Retinal pigment epithelial cell (primary cell): ENCODE results near the gene TUBGCP5.

Source experiments
- DNase-seq: peaks from one replicate; pipeline ENCODE4 v3.0.0-alpha.2; 2010; ENCODE audit warnings: low read depth
- H3K4me3 ChIP-seq: 2 replicates; pipeline ENCODE4 v1.5.1; 2011; ENCODE audit warnings: mild to moderate bottlenecking, low read length, control low read depth, moderate library complexity
- TF ChIP-seq, protein P1 (sequence below): conservative IDR thresholded peaks from 2 replicates; pipeline ENCODE4 v1.5.1; 2011; ENCODE audit warnings: low read depth, low read length, control low read depth, inconsistent platforms

TUBGCP5 gene

GRCh38 chr15:22956257-22956977 is 83.0 kb downstream of the TUBGCP5 start:
- no peak for DNase-seq
- no peak overlapping the region for H3K4me3 ChIP-seq
- TF ChIP-seq, protein P1, sequence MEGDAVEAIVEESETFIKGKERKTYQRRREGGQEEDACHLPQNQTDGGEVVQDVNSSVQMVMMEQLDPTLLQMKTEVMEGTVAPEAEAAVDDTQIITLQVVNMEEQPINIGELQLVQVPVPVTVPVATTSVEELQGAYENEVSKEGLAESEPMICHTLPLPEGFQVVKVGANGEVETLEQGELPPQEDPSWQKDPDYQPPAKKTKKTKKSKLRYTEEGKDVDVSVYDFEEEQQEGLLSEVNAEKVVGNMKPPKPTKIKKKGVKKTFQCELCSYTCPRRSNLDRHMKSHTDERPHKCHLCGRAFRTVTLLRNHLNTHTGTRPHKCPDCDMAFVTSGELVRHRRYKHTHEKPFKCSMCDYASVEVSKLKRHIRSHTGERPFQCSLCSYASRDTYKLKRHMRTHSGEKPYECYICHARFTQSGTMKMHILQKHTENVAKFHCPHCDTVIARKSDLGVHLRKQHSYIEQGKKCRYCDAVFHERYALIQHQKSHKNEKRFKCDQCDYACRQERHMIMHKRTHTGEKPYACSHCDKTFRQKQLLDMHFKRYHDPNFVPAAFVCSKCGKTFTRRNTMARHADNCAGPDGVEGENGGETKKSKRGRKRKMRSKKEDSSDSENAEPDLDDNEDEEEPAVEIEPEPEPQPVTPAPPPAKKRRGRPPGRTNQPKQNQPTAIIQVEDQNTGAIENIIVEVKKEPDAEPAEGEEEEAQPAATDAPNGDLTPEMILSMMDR, result no peak

DNA sequence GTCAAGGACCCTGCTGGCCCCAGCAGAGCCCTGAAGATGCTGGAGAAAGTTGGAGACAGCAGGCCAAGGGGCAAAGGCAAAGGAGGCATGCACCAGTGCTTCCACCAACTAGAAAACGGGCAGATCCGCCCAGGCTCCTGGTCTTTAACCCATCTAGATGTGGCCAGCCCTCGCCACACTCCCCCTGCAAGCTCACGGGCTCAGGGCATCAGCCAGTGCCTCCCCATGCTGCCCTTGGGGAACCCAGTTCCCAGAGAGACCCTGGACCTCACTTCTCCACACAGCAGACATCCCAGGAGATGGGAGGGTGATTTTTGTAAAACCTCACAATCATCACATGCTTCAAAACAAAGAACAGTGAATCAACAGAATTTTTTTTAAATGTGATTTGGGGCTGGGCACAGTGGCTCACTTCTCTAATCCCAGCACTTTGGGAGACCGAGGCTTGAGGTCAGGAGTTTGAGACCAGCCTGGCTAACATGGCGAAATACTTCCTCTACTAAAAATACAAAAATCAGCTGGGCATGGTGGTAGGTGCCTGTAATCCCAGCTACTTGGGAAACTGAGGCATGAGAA is 83.7 kb downstream of the TUBGCP5 start:
- TF ChIP-seq, protein P1, result no peak
- DNase-seq, result no peak

GRCh38 chr15:22954798-22955543 is 84.4 kb downstream of the TUBGCP5 start:
- TF ChIP-seq, protein P1, result no peak
- DNase-seq, result no peak
- no peak overlapping the region for H3K4me3 ChIP-seq

More for the DNA sequence above, 83.7 kb downstream of the TUBGCP5 start:
- no peak overlapping the region for H3K4me3 ChIP-seq

- no peak overlapping the region for H3K4me3 ChIP-seq
- no peak for DNase-seq
- TF ChIP-seq, protein P1, result no peak
Observed at GRCh38 chr15:22954326-22954725, 85.0 kb downstream of the TUBGCP5 start.

- TF ChIP-seq, protein P1, result no peak
- H3K4me3 ChIP-seq, result no peak overlapping the region
- DNase-seq, result no peak
Observed at GRCh38 chr15:22952796-22953579, 86.4 kb downstream of the TUBGCP5 start.

DNA sequence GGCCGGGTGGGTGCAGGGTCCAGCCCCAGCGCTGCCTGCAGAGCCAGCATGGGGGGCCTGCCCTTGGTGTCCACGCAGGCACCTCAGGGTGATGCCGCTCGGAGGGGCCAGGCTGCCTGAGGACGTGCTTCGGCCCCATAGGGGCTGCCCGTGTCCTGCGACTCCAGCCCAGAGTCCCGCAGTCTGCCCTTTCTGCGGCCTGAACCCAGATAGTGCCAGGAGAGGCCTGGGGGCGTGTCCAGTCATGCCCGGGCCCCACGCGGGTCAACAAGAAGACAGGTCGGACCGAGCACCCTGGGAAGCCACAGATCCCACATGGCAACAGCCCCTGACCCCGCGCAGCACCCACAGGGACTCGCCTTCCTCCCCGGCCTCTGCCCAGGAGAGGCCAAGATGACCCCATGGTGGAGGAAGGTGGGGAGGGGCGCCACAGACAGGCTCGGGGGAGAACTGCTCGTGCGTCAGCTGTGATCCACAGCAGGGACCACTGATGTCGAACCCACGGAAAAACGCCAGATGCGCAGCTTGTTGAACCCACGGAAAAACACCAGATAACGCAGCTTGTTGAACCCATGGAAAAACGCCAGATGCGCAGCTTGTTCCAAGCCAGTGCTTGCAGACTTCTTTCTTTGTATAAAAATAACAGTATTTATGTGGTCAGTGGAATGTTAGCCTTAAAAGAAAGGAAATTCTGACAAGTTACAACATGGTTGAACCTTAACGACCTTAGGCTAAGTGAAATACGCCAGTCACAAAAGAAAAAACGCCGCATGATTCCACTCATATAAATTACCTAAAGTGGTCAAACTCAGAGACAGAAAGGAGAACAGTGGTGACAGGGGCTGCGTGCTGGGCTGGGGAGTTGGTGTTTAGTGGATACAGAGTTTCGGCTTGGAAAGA is 87.7 kb downstream of the TUBGCP5 start:
- no peak overlapping the region for H3K4me3 ChIP-seq
- DNase-seq, result no peak
- TF ChIP-seq, protein P1, result no peak
